Lung microvascular endothelial cell (primary cell): Measurements from ENCODE around the gene ST7. TPM values are rescaled to one million over a fixed set of nuclear protein-coding genes. Genes with fewer than 3 reads are reported as not detected.
"Not testable (repeated sequence)": the region's sequence is repeated elsewhere in the genome, so short reads cannot be mapped to it uniquely, and the experiment has no call there.

ENCODE experiments used
- DNase-seq, 2 donors: peaks; one replicate each; pipeline versions ENCODE4 v3.0.0 to v3.0.0-alpha.2; 2010; ENCODE audit warnings: low read depth in 2 of 2
- total RNA-seq: library from RNA; depleted of rRNA; stranded (reverse); fragments of >200 nt; gene quantifications from 2 replicates; pipeline ENCODE4 v1.2.1, GENCODE V29; 2014

ST7 gene
- total RNA-seq, 1 donor from 2014 or later, result 11.5 TPM

GRCh38 chr7:116951366-116952292 is 1.7 kb upstream of the ST7 start:
- DNase-seq, result no peak

- peak; percentile 60 to 63 for DNase-seq
Observed at GRCh38 chr7:116952635-116953371, 498 bp upstream of the ST7 start.

- peak; percentile 81 to 86 for DNase-seq
Observed at GRCh38 chr7:116953906-116954838, 871 bp downstream of the ST7 start.

GRCh38 chr7:116955340-116955739 is 2.0 kb downstream of the ST7 start:
- DNase-seq, result no peak

- peak in 1 of 2 donors; percentile 15 for DNase-seq
Observed at GRCh38 chr7:116955801-116956476, 2.6 kb downstream of the ST7 start.

GRCh38 chr7:116956477-116956804 is 3.1 kb downstream of the ST7 start:
- DNase-seq, result no peak

GRCh38 chr7:116957874-116958273 is 4.6 kb downstream of the ST7 start:
- no peak for DNase-seq

- DNase-seq, result not testable (repeated sequence)
Observed at GRCh38 chr7:116961966-116962673, 8.8 kb downstream of the ST7 start.

- DNase-seq, result no peak
Observed at GRCh38 chr7:116963234-116963633, 9.9 kb downstream of the ST7 start.

GRCh38 chr7:116966601-116967000 is 13.3 kb downstream of the ST7 start:
- no peak for DNase-seq

- no peak for DNase-seq
Observed at GRCh38 chr7:116967254-116967922, 14.1 kb downstream of the ST7 start.

- DNase-seq, result no peak
Observed at GRCh38 chr7:116967983-116968382, 14.7 kb downstream of the ST7 start.

- DNase-seq, result no peak
Observed at GRCh38 chr7:116968631-116969030, 15.3 kb downstream of the ST7 start.

GRCh38 chr7:116969371-116969902 is 16.1 kb downstream of the ST7 start:
- no peak for DNase-seq

GRCh38 chr7:116970238-116970910 is 17.1 kb downstream of the ST7 start:
- no peak for DNase-seq

GRCh38 chr7:116971153-116971552 is 17.9 kb downstream of the ST7 start:
- not testable (repeated sequence) for DNase-seq

- no peak for DNase-seq
Observed at GRCh38 chr7:116971869-116972268, 18.6 kb downstream of the ST7 start.

GRCh38 chr7:116975024-116975423 is 21.7 kb downstream of the ST7 start:
- not testable (repeated sequence) for DNase-seq

- peak in 1 of 2 donors; percentile 7 for DNase-seq
Observed at GRCh38 chr7:116977172-116977571, 23.9 kb downstream of the ST7 start.
